ENCODE measurements around the gene HSCB. TPM values are rescaled to one million over a fixed set of nuclear protein-coding genes. Genes with fewer than 3 reads are reported as not detected.
"Not testable (repeated sequence)": the region's sequence is repeated elsewhere in the genome, so short reads cannot be mapped to it uniquely, and the experiment has no call there.

The HSCB gene, protein sequence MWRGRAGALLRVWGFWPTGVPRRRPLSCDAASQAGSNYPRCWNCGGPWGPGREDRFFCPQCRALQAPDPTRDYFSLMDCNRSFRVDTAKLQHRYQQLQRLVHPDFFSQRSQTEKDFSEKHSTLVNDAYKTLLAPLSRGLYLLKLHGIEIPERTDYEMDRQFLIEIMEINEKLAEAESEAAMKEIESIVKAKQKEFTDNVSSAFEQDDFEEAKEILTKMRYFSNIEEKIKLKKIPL
- total RNA-seq (19.3 and 26.6 TPM in 2 replicates), polyA plus RNA-seq (17.7 and 22.3 TPM in 2 replicates), polyA minus RNA-seq (ENCODE audit: low replicate concordance) (2.7 and 6.7 TPM in 2 replicates)
- 24.2 and 26.9 TPM in 2 replicates for polyA plus RNA-seq (2012)

- Histone ChIP-seq H2AFZ (ENCODE audit: low read length) (peak within 1 kb of the TSS; percentile 64), H3K4me2 (ENCODE audit: extremely low read depth, insufficient read depth, low read length) (peak within 1 kb of the TSS; percentile 77), H3K27ac (ENCODE audit: insufficient read depth, low read length) (peak within 1 kb of the TSS; percentile 87), H3K9me3 (ENCODE audit: control insufficient read depth, insufficient read depth, low read depth, low read length) (no peaks in the 10 kb centered on the region), H3K4me1 (ENCODE audit: control insufficient read depth, extremely low read depth, insufficient read depth, low read length) (no peaks in the 10 kb centered on the region), H3K27me3 (ENCODE audit: control insufficient read depth, insufficient read depth, low read length) (no peaks in the 10 kb centered on the region), H3K36me3 (ENCODE audit: control insufficient read depth, insufficient read depth, low read length) (no peaks in the 10 kb centered on the region), H3K4me3 (replicated peaks in 1 of 4; ENCODE audit: control extremely low read depth in 1 of 4, insufficient read depth in 1 of 4, low read depth in 3 of 4, low read length in 4 of 4) (peak within 1 kb of the TSS; percentile 63 to 94 (median 86)), H3K9ac (ENCODE audit: insufficient read depth, low read length) (peak within 1 kb of the TSS; percentile 81), H4K20me1 (ENCODE audit: control insufficient read depth, extremely low read depth, insufficient read depth, low read length) (no peaks in the 10 kb centered on the region), H3K79me2 (ENCODE audit: control insufficient read depth, insufficient read depth, low read length) (peaks cover 10% of the 10 kb centered on the region)
- DNase-seq (ENCODE audit: low read depth in 2 of 2): peak; percentile 98 to 99
- TF ChIP-seq, protein P1, sequence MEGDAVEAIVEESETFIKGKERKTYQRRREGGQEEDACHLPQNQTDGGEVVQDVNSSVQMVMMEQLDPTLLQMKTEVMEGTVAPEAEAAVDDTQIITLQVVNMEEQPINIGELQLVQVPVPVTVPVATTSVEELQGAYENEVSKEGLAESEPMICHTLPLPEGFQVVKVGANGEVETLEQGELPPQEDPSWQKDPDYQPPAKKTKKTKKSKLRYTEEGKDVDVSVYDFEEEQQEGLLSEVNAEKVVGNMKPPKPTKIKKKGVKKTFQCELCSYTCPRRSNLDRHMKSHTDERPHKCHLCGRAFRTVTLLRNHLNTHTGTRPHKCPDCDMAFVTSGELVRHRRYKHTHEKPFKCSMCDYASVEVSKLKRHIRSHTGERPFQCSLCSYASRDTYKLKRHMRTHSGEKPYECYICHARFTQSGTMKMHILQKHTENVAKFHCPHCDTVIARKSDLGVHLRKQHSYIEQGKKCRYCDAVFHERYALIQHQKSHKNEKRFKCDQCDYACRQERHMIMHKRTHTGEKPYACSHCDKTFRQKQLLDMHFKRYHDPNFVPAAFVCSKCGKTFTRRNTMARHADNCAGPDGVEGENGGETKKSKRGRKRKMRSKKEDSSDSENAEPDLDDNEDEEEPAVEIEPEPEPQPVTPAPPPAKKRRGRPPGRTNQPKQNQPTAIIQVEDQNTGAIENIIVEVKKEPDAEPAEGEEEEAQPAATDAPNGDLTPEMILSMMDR (conservative IDR thresholded peaks at IDR 0.05 in 1 of 2, IDR thresholded peaks at IDR 0.05 in 1 of 2; ENCODE audit: low read depth in 1 of 2, low read length in 2 of 2): no peak
- no peak for TF ChIP-seq EZH2 (IDR thresholded peaks at IDR 0.05; ENCODE audit: low read length, missing control alignments)
Observed at GRCh38 chr22:28741785-28742561, at the start of gene HSCB, which contains the start of gene CHEK2. TSS of gene HSCB (plus strand) at chr22:28742039. CDS start at chr22:28742096, 57 bp downstream. TSS of gene CHEK2 (minus strand) at chr22:28741820. CDS start at chr22:28734721, 7,099 bp downstream.

DNA sequence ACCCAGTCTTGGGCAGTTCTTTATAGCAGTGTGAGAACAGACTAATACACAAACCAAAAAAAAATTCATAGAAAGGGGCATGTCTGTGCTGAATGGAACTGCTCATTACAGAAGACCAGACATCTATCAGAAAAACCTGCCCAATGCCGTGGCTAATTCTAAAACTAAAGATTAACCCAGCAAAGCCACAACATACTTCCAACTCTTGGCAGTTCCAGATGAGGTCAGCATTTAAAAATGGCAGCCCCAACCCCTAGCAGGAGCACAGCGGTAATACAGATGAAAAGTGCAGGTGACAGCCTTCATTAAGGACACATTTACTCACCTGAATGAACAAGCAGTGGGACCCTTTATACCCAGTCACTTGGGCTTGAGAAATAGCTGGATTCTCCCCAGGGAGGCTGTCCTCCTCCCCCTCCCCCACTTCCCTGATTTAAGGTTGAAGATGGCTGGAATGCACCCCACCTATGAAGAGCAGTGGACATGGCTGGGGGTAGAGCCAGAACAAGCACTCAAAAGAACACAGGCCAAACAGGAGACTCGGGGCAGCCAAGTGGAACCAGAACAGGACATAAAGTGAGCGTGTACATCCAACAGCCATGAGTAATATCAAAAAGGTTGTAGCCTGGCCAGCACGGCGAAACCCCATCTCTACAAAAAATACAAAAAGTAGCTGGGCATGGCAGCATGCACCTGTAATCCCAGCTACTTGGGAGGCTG lies 48.6 kb upstream of the HSCB start:
- not testable (repeated sequence) for H4K20me1 ChIP-seq (ENCODE audit: control insufficient read depth, extremely low read depth, insufficient read depth, low read length); H3K4me3 ChIP-seq (replicated peaks in 1 of 4; ENCODE audit: control extremely low read depth in 1 of 4, insufficient read depth in 1 of 4, low read depth in 3 of 4, low read length in 4 of 4); H2AFZ ChIP-seq (ENCODE audit: low read length); H3K4me2 ChIP-seq (ENCODE audit: extremely low read depth, insufficient read depth, low read length); DNase-seq (ENCODE audit: low read depth in 2 of 2); H3K27ac ChIP-seq (ENCODE audit: insufficient read depth, low read length); H3K9ac ChIP-seq (ENCODE audit: insufficient read depth, low read length); H3K4me1 ChIP-seq (ENCODE audit: control insufficient read depth, extremely low read depth, insufficient read depth, low read length); H3K27me3 ChIP-seq (ENCODE audit: control insufficient read depth, insufficient read depth, low read length); H3K9me3 ChIP-seq (ENCODE audit: control insufficient read depth, insufficient read depth, low read depth, low read length); H3K36me3 ChIP-seq (ENCODE audit: control insufficient read depth, insufficient read depth, low read length); H3K79me2 ChIP-seq (ENCODE audit: control insufficient read depth, insufficient read depth, low read length)

GRCh38 chr22:28702891-28703290 lies 38.9 kb upstream of the HSCB start:
- no peaks in the 10 kb centered on the region for H3K9me3 ChIP-seq (ENCODE audit: control insufficient read depth, insufficient read depth, low read depth, low read length)

More at GRCh38 chr22:28702891-28703290, 38.9 kb upstream of the HSCB start:
- H4K20me1 ChIP-seq (ENCODE audit: control insufficient read depth, extremely low read depth, insufficient read depth, low read length): no peaks in the 10 kb centered on the region
- H3K4me2 ChIP-seq (ENCODE audit: extremely low read depth, insufficient read depth, low read length): no peak overlapping the region
- DNase-seq (ENCODE audit: low read depth in 2 of 2): no peak
- H2AFZ ChIP-seq (ENCODE audit: low read length): no peak overlapping the region
- H3K4me3 ChIP-seq (replicated peaks in 1 of 4; ENCODE audit: control extremely low read depth in 1 of 4, insufficient read depth in 1 of 4, low read depth in 3 of 4, low read length in 4 of 4): no peak overlapping the region
- no peaks in the 10 kb centered on the region for H3K4me1 ChIP-seq (ENCODE audit: control insufficient read depth, extremely low read depth, insufficient read depth, low read length)
- no peaks in the 10 kb centered on the region for H3K36me3 ChIP-seq (ENCODE audit: control insufficient read depth, insufficient read depth, low read length)
- no peak overlapping the region for H3K27ac ChIP-seq (ENCODE audit: insufficient read depth, low read length)
- TF ChIP-seq, protein P1 (conservative IDR thresholded peaks at IDR 0.05 in 1 of 2, IDR thresholded peaks at IDR 0.05 in 1 of 2; ENCODE audit: low read depth in 1 of 2, low read length in 2 of 2): no peak
- no peak for TF ChIP-seq EZH2 (IDR thresholded peaks at IDR 0.05; ENCODE audit: low read length, missing control alignments)
- H3K27me3 ChIP-seq (ENCODE audit: control insufficient read depth, insufficient read depth, low read length): no peaks in the 10 kb centered on the region
- no peaks in the 10 kb centered on the region for H3K79me2 ChIP-seq (ENCODE audit: control insufficient read depth, insufficient read depth, low read length)
- no peak overlapping the region for H3K9ac ChIP-seq (ENCODE audit: insufficient read depth, low read length)

Data from fibroblast of lung (primary cell).